Esophagus muscularis mucosa (tissue), 3 donors: Measurements from ENCODE around the gene TDRD7.

Experiments
- CTCF ChIP-seq, 3 experiments: fragments of 200-600 bp in 2 of 3; fragments of 450-650 bp in 1 of 3; sonication (generic) in 2 of 3; IDR thresholded peaks; one replicate each; pipeline ENCODE4 v1.5.1; 2017 to 2019; ENCODE audit warnings: antibody characterized with exemption in 3 of 3, mild to moderate bottlenecking in 2 of 3, moderate library complexity in 1 of 3
- POLR2A ChIP-seq: fragments of 450-650 bp; IDR thresholded peaks from one replicate; pipeline ENCODE4 v1.6.1; 2017; ENCODE audit warnings: antibody characterized with exemption, moderate library complexity, mild to moderate bottlenecking, low read depth

GRCh38 chr9:97405551-97405950 lies 6.3 kb upstream of the TDRD7 start:
- TF ChIP-seq POLR2A = no peak
- TF ChIP-seq CTCF (IDR thresholded peaks at IDR 0.05) = no peak
